Neural crest cell (in vitro differentiated cells): ENCODE results near the gene ADPRM. TPM values are rescaled to one million over a fixed set of nuclear protein-coding genes. Genes with fewer than 3 reads are reported as not detected.

Experiments used
- DNase-seq: peaks from one replicate; pipeline ENCODE4 v3.0.0; 2021; ENCODE audit warnings: low read depth, mixed read lengths, low spot score
- H3K27ac Mint-ChIP-seq: one replicate; pipeline ENCODE4 v1.8.0; 2021; ENCODE audit warnings: mild to moderate bottlenecking, mixed read lengths; ENCODE audit not compliant: unreplicated experiment
- H3K27me3 Mint-ChIP-seq: 2 replicates; pipeline ENCODE4 v1.8.0; 2021; ENCODE audit warnings: low read depth, mild to moderate bottlenecking, mixed read lengths
- H3K36me3 Mint-ChIP-seq: 2 replicates; pipeline ENCODE4 v1.8.0; 2021; ENCODE audit warnings: low read depth, mild to moderate bottlenecking, mixed read lengths
- H3K4me1 Mint-ChIP-seq: 2 replicates; pipeline ENCODE4 v1.8.0; 2021; ENCODE audit warnings: mixed read lengths
- H3K4me3 Mint-ChIP-seq: one replicate; pipeline ENCODE4 v1.8.0; 2021; ENCODE audit warnings: mild to moderate bottlenecking, mixed read lengths
- H3K9me3 Mint-ChIP-seq: 2 replicates; pipeline ENCODE4 v1.8.0; 2021; ENCODE audit warnings: mixed read lengths
- total RNA-seq: library from RNA; stranded (reverse); gene quantifications from 2 replicates; pipeline ENCODE4 v1.2.1, GENCODE V29; 2021
- TF ChIP-seq, protein P1 (sequence below): fragments of 200-600 bp; sonication (generic); conservative IDR thresholded peaks from 2 replicates; pipeline ENCODE4 v1.5.0; 2021; ENCODE audit warnings: antibody characterized with exemption, mild to moderate bottlenecking

Gene ADPRM
- total RNA-seq, 1 donor from 2014 or later, result 9.8 TPM

DNA sequence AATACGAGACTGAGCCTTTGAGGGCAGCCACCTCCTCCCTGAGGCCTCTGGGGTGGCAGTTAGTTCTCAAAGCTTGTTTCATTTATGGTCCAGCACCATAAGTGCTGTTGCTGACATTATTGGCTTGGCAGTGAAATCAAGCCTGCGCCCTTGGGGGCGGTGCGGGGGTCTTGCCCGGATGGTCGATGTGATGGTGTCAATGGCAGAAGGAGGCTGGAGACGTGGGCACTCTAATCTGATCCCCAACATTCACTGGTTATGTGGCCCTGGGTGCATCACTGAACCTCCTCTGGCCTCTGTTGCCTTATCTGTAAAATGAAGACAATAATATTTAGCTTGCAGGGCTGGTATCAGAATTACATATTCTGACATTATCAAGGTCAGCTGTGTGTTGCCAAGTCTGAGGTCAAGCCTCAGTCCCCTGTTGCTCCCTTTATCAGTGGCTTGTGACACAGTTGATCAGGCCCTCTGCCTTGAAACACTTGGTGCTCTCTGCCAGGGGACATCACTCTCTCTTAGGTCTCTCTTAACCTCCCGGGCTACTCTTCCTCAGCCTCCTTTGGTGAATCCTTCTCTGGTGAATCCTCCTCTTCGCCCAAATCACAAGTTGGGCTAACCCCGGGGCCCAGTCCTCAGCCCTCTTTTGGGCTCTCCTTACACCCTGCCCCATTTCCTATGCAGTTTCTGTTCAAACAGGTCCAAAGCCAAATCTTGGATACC lies 44.2 kb downstream of the ADPRM start:
- no peak overlapping the region for H3K27ac Mint-ChIP-seq
- H3K9me3 Mint-ChIP-seq, result no peaks in the 10 kb centered on the region
- H3K27me3 Mint-ChIP-seq, result peaks cover 7% of the 10 kb centered on the region
- peaks cover 15% of the 10 kb centered on the region for H3K4me1 Mint-ChIP-seq
- TF ChIP-seq, protein P1, sequence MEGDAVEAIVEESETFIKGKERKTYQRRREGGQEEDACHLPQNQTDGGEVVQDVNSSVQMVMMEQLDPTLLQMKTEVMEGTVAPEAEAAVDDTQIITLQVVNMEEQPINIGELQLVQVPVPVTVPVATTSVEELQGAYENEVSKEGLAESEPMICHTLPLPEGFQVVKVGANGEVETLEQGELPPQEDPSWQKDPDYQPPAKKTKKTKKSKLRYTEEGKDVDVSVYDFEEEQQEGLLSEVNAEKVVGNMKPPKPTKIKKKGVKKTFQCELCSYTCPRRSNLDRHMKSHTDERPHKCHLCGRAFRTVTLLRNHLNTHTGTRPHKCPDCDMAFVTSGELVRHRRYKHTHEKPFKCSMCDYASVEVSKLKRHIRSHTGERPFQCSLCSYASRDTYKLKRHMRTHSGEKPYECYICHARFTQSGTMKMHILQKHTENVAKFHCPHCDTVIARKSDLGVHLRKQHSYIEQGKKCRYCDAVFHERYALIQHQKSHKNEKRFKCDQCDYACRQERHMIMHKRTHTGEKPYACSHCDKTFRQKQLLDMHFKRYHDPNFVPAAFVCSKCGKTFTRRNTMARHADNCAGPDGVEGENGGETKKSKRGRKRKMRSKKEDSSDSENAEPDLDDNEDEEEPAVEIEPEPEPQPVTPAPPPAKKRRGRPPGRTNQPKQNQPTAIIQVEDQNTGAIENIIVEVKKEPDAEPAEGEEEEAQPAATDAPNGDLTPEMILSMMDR, result no peak
- H3K4me3 Mint-ChIP-seq, result no peak overlapping the region
- no peak for DNase-seq
- no peaks in the 10 kb centered on the region for H3K36me3 Mint-ChIP-seq

DNA sequence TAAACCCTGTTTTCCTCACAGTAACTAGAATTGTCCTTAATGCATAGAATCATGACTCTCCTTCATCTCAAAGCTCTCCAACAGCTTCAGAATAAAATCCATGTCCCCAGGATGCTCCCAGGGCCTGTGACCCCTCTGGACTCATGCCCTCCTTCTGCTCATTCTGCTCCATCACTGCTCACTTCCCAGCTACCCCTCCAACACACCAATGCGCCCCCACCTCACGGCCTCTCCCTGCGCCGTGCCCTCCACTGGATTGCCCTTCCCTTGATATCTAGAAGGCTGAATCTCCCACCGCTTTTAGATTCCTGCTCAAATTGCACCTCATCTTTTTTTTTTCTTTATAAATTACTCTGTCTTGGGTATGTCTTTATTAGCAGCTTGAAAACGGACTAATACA lies 45.0 kb downstream of the ADPRM start:
- H3K27me3 Mint-ChIP-seq, result peaks cover 7% of the 10 kb centered on the region
- H3K9me3 Mint-ChIP-seq, result no peaks in the 10 kb centered on the region
- DNase-seq, result no peak
- TF ChIP-seq, protein P1, result no peak
- H3K27ac Mint-ChIP-seq, result no peak overlapping the region
- peaks cover 12% of the 10 kb centered on the region for H3K4me1 Mint-ChIP-seq
- no peak overlapping the region for H3K4me3 Mint-ChIP-seq
- H3K36me3 Mint-ChIP-seq, result no peaks in the 10 kb centered on the region

DNA sequence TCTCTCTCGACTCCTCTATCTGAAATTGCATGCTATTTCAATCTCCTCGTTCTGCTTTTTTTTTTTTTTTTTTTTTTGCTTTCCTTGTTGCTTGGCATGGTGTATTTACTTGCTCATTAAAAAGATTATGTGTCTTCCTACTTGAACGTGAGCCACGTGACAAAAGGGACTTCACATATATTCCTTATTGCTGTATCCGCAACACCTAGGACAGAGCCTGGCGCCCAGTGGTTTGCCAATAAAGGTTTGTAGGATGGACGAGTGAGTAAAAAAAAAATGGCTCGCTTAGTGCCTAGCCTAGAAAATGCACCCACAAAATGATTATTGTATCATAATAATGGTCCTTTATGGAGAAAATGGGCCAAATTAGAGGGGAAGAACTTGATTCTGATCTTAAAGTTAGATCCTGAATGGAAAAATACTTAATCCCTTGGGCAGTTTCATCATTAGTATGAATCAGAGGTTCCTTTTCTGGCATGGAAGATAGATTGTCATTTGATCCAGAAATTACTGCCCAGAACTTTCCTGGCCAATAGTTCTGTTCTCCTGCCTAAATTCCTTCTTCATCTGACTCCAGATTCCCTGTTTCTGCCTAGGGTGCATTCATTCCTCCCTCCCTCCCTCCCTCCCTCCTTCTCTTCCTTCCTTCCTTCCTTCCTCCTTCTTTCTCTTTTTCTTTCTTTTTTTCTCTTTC lies 46.1 kb downstream of the ADPRM start:
- TF ChIP-seq, protein P1, result no peak
- no peak overlapping the region for H3K4me3 Mint-ChIP-seq
- no peak for DNase-seq
- peaks cover 7% of the 10 kb centered on the region for H3K27me3 Mint-ChIP-seq
- no peaks in the 10 kb centered on the region for H3K36me3 Mint-ChIP-seq
- no peak overlapping the region for H3K27ac Mint-ChIP-seq
- H3K9me3 Mint-ChIP-seq, result no peaks in the 10 kb centered on the region
- H3K4me1 Mint-ChIP-seq, result peaks cover 12% of the 10 kb centered on the region

DNA sequence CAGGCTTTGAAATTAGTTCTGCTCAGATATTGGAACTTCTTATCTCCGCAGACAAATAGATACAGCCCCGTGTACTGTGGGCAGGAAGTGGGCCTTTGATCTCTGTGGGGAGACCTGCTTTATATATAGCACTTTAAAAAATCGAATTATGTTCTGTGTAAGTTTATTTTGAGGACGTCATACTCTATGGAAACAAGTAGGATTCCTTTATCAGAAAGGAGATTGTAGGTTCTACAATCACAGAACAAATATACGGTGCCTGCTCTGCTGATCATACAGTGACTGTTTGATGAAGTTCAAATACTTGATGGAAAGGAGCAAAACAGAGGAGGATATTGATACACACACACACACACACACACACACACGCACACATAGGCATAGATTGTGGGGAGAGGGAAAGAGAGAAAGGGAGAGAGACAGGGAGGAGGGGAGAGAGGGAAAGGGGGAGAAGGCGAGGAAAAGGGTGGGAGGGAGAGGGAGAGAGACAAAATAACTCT lies 47.2 kb downstream of the ADPRM start:
- H3K9me3 Mint-ChIP-seq, result no peaks in the 10 kb centered on the region
- no peak for DNase-seq
- peaks cover 14% of the 10 kb centered on the region for H3K4me1 Mint-ChIP-seq

DNA sequence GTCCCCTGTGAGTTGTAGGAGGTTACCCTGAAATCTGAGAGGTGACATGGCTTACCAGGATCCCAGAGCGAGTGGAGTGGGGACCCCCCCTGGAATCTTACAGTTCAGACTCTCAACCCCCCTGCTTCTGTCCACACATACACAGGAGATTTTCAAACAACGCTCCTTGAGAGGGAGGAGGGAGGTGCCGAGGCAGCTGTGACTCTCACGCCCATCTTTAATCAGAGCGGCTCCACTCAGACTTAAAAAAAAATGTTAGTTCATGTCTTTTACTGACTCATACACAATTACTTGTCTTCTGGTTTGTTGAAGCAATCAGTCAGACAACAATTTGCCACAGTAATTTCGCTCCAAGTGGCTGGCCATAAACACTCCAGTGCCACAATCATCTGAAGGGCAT lies 47.8 kb downstream of the ADPRM start:
- Mint-ChIP-seq H3K4me1 (peaks cover 12% of the 10 kb centered on the region), H3K27ac (no peak overlapping the region), H3K9me3 (no peaks in the 10 kb centered on the region), H3K4me3 (no peak overlapping the region), H3K27me3 (peaks cover 2% of the 10 kb centered on the region), H3K36me3 (no peaks in the 10 kb centered on the region)
- TF ChIP-seq, protein P1, result no peak
- no peak for DNase-seq

More for the DNA sequence above, 47.2 kb downstream of the ADPRM start:
- TF ChIP-seq, protein P1, result no peak
- no peak overlapping the region for H3K4me3 Mint-ChIP-seq
- H3K27me3 Mint-ChIP-seq, result peaks cover 4% of the 10 kb centered on the region
- no peaks in the 10 kb centered on the region for H3K36me3 Mint-ChIP-seq
- H3K27ac Mint-ChIP-seq, result no peak overlapping the region
